HG03139 (cell line): ENCODE data around the gene NTRK2.

ENCODE experiments used
- ATAC-seq: cut with Tn5 transposase; IDR thresholded peaks from one replicate; pipeline ENCODE4 v1.9.1; 2021; ENCODE audit not compliant: unreplicated experiment

The NTRK2 gene

DNA sequence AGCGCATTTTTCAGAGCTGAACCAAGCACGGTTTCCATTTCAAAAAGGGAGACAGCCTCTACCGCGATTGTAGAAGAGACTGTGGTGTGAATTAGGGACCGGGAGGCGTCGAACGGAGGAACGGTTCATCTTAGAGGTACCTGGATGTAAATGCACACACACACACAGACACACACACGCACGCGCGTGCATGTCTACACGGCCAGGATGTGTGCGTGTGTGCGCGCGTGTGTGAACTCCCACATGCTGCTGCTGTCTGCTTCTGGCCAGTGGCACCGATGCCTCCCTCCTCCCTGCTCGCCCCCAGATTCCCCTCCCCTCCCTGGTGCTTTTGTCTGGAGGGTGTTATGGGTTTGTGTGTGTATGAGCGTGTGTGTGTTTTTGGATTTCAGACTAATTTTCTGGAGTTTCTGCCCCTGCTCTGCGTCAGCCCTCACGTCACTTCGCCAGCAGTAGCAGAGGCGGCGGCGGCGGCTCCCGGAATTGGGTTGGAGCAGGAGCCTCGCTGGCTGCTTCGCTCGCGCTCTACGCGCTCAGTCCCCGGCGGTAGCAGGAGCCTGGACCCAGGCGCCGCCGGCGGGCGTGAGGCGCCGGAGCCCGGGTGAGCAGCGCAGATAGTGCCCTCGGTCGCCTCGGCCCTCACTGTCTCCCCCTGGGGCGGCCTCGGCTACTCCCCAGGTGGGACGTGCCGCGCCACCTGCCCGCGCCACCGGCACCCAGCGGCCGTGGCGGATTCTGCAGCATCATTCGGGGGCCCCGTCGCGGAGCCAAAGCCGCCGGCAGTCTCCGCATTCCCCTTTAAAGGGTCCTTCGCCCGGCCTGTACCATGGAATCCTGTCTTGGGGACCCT is at the start of gene NTRK2:
NTRK2 (plus strand) TSS at position 442 of the 850 bp plus-strand sequence. CDS start 1,020 bp downstream, outside the sequence.
- ATAC-seq, result no peak

DNA sequence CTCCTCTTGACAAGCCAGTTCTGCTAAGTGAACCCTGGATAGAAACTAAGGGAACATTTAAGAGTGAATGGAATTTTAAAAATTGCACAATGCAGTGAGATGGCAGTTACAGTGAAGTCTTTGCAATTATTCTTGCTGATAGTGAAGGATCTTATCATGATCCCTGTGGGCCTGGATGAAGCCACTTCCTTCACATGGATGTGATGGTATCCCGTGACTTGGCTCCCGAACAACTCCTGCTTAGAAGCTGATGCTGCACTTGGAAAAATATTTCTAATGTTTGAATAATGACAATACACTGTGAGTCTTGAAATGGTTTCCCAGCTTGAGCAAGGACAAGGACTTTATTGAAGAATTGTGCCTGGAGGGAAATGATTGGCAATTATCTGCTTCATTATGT is 49.2 kb upstream of the NTRK2 start:
- ATAC-seq, result no peak

GRCh38 chr9:84621811-84622210 is 47.7 kb upstream of the NTRK2 start:
- ATAC-seq, result no peak

DNA sequence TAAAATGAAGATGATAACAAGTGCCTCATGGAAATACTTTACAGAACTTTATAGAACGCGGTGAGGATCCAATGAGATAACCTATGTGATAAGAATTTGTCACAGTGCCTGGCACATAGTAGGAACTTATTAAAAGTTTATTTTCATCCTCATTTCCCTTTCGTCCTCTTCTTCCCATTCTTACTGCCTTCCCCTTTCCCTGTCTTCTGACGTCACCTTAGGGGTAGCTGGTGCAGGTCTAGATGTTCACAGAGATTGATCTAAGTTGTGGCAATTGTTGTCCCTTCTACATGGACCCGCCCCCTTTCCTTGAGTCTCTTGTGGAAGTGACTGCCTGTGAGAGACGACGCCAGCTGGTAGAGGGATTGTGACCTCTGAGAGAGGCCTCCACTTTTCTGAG is 46.5 kb upstream of the NTRK2 start:
- no peak for ATAC-seq

DNA sequence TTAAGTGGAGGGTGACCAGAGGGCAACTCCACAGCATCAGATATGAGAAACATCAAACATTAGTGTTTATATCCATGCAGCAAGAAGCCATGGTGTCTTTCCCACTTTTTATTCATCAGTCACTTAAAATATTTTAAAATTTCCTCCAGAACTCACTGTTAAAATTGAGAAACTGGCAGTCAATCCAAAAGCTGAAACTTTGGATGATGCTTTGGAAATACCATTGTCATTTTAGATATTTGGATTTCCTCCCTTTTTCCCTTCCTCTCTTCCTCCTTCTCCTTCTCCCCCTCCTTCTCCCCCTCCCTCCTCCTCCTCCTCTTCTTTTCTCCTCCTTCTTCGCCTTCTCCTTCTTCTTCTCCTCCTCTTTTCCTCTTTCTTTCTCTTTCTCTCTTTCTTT is 33.1 kb upstream of the NTRK2 start:
- ATAC-seq, result no peak

- ATAC-seq, result no peak
These were observed 26.9 kb upstream of the NTRK2 start for GRCh38 chr9:84642553-84643141.

- ATAC-seq, result no peak
These were observed 21.8 kb upstream of the NTRK2 start for GRCh38 chr9:84647699-84648098.

GRCh38 chr9:84652496-84653120 is 16.9 kb upstream of the NTRK2 start:
- no peak for ATAC-seq

DNA sequence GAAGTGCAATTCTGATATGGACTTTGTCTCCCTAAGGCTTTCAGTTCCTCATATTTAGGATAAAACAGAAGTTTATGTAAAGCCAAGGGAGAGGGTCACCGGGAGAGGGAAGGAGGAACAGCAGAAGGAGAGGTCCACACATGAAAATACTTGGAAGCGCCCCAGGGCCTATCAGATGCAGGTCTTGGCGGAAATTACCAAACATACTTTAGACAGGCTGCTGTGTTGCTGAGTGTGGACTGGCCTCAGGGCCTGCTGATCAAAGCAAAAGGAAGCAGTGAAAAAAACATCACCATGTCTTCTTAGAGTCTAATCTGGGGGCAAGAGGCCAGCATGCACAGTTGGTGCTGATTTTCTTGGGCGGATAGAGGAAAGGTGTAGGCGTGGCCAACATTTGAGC is 14.1 kb upstream of the NTRK2 start:
- no peak for ATAC-seq

DNA sequence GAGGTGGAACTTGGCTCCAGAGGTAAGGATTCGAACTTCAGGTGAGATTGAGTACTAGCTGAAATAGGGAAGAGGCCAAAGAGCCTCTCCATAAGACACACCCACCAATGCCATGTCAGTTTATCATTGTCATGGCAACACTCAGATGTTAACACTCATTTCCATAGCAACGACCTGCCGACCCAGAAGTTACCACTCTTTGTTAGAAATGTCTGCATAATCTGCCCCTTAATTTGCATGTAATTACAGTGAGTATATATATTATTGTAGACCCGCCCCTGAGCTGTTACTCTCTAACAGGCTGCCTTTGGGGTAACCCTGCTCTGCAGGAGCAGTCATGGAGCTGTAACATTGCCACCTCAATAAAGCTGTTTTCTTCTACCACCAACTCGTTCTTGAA is 10.2 kb upstream of the NTRK2 start:
- no peak for ATAC-seq

- ATAC-seq, result no peak
These were observed 9.8 kb upstream of the NTRK2 start for GRCh38 chr9:84659773-84660172.

DNA sequence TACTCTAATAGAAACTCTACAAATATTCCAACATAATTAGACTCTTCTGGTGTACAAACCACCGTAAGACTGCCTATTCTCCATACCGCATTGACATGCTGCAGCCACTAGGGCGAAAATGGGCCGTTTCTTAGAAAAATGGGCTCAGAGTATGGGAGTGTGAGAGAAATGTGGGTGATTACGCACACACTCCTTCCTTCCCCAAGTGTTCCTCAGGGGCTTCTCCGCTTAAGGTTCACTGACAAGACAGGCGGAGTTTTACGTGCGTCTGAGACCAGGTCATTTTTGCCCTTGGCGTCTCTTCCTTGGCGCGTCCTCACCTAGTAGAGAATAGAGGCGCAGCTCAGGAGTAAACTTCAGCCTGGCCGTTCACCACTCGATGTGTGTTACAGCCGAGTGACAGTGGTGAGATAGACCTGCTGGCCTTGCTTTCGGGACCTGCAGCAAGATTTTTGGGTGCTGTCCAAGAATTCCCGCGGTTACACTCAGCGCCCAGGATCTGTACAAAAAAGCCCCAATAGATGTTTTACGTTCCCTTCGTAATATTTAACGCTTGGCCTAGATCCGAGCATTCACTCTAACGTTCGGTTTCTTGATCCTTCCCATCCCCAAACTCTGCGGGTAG is 1.8 kb upstream of the NTRK2 start:
- no peak for ATAC-seq

DNA sequence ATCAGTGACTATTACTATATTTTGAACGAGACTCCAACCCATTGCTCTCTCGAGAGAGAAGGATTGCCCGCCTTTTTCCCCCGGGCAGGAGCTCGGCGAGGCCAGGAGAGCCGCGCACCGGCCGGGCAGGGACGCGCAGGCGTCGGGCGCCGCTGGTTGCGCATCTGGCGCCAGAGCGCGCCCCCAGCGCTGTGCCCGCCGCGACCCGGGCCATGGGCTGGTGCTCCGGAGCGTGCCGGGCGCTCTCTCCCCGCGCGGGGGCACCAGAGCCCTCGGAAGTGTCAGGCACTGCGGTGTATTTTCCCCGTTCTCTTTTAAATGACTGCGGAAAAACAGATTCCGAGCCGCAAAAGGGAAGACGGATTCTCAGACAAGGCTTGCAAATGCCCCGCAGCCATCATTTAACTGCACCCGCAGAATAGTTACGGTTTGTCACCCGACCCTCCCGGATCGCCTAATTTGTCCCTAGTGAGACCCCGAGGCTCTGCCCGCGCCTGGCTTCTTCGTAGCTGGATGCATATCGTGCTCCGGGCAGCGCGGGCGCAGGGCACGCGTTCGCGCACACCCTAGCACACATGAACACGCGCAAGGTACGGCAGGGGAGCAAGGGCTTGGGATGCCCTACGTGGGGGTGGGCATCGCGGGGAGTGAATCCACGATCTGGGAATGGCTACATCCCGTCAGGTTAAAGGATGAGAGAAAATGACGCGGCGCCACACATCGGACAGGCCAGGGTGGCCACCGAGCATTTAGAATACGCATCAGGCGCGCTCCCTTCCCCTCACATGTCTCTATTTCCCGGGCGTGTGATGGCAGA is 1.1 kb upstream of the NTRK2 start:
- peak; percentile 66 for ATAC-seq

- no peak for ATAC-seq
These were observed 579 bp upstream of the NTRK2 start for GRCh38 chr9:84669013-84669287.

GRCh38 chr9:84670138-84671041 is 861 bp downstream of the NTRK2 start:
- ATAC-seq, result no peak

DNA sequence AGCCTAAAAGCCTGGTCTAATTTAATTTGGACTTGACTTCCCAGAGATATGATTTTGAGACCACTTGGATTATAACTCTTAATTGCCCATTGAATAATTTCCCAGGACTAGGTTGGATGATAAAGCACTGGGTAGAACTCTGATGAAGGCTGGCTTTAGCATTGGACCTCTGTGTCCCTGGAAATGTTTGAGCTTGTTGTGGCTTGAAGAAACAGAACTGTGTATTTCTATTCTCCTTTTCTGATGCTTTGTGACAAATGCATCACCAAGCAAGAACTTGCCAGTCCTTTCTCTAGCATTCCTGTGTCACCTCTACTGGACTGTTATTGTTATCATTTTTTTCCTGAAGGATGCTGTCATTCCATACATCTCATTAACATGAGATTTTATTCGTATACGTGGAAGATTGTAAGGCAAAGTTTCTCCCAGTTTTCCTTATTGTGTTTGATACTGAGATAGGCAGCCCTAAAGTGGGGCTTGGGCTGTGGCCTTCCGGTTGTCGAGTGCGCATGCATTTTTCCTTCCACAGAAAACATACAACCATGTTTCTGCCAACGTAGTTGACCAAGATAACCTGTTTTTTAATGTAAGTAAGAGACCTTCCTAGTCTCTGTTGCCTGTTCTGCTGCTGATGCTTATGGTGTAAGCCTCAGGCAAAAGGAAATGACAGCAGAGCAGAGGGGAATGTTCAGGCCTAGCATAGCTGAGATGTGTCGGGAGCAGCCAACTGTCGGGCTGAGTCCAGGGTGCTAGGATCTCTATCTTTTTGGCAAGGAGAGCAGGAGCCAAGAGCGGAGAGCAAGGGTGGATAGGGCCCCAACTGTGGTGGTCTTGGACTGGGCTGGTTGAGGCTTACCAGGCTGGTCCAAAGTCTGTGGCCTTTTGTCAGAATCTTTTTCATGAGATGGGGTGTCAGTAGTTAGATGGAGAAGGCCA is 2.3 kb downstream of the NTRK2 start:
- ATAC-seq, result no peak

- no peak for ATAC-seq
These were observed 4.3 kb downstream of the NTRK2 start for GRCh38 chr9:84673806-84674205.

- no peak for ATAC-seq
These were observed 7.6 kb downstream of the NTRK2 start for GRCh38 chr9:84677080-84677479.

GRCh38 chr9:84679571-84679970 is 10.0 kb downstream of the NTRK2 start:
- ATAC-seq, result no peak
